GM12891 (cell line): Measurements from ENCODE around the gene RAD50.

Experiments used
- POLR2A ChIP-seq: IDR thresholded peaks from 2 replicates; pipeline ENCODE4 v1.6.1; 2011; ENCODE audit warnings: low read depth, low read length, control low read depth
- POLR2AphosphoS5 ChIP-seq: IDR thresholded peaks from 2 replicates; pipeline ENCODE4 v1.6.1; 2011; ENCODE audit warnings: low read depth, low read length, control low read depth
- TAF1 ChIP-seq: IDR thresholded peaks from 2 replicates; pipeline ENCODE4 v1.6.1; 2011; ENCODE audit warnings: low read depth, low read length, control low read depth

DNA sequence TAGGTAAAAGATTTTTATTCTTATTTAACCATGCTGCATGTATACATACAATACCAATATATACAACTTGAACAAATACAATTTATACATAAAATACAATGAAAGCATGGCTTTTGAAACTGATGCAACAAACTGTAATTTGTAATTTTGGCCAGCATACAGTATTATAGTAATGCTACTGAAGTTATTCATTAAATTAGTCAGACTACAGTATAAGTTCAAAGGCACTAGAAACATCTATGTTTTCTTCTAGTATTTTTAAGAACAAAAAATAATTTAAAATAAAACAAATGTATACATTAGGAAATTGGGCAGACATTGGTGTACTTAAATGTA, 135.8 kb downstream of the RAD50 start:
- TF ChIP-seq TAF1 (no peak), POLR2AphosphoS5 (no peak), POLR2A (no peak)
